ENCODE results near the gene SNX8.

The SNX8 gene

GRCh38 chr7:2263176-2263575, 51.1 kb downstream of the SNX8 start:
- DNase-seq (ENCODE audit: low read depth in 3 of 3) = no peak

- DNase-seq (ENCODE audit: low read depth in 3 of 3) = no peak
Measured at GRCh38 chr7:2261611-2262010, 52.6 kb downstream of the SNX8 start.

GRCh38 chr7:2260820-2261219, 53.4 kb downstream of the SNX8 start:
- DNase-seq (ENCODE audit: low read depth in 3 of 3) = no peak

GRCh38 chr7:2259480-2259879, 54.8 kb downstream of the SNX8 start:
- DNase-seq (ENCODE audit: low read depth in 3 of 3) = no peak

GRCh38 chr7:2258661-2259365, 55.4 kb downstream of the SNX8 start:
- no peak for DNase-seq (ENCODE audit: low read depth in 3 of 3)

GRCh38 chr7:2257651-2258050, 56.6 kb downstream of the SNX8 start:
- DNase-seq (ENCODE audit: low read depth in 3 of 3) = no peak

GRCh38 chr7:2257046-2257551, 57.1 kb downstream of the SNX8 start:
- no peak for DNase-seq (ENCODE audit: low read depth in 3 of 3)

- no peak for DNase-seq (ENCODE audit: low read depth in 3 of 3)
Measured at GRCh38 chr7:2256306-2257045, 57.8 kb downstream of the SNX8 start.

GRCh38 chr7:2255145-2256139, 58.8 kb downstream of the SNX8 start:
- no peak for DNase-seq (ENCODE audit: low read depth in 3 of 3)

- DNase-seq (ENCODE audit: low read depth in 3 of 3) = no peak
Measured at GRCh38 chr7:2254429-2255144, 59.7 kb downstream of the SNX8 start.

GRCh38 chr7:2253525-2254244, 60.6 kb downstream of the SNX8 start:
- DNase-seq (ENCODE audit: low read depth in 3 of 3) = no peak

GRCh38 chr7:2253021-2253420, 61.2 kb downstream of the SNX8 start:
- no peak for DNase-seq (ENCODE audit: low read depth in 3 of 3)

- no peak for DNase-seq (ENCODE audit: low read depth in 3 of 3)
Measured at GRCh38 chr7:2251841-2252771, 62.1 kb downstream of the SNX8 start.

GRCh38 chr7:2251381-2251780, 62.9 kb downstream of the SNX8 start:
- no peak for DNase-seq (ENCODE audit: low read depth in 3 of 3)

GRCh38 chr7:2249744-2250323, 64.4 kb downstream of the SNX8 start:
- DNase-seq (ENCODE audit: low read depth in 3 of 3) = no peak

- no peak for DNase-seq (ENCODE audit: low read depth in 3 of 3)
Measured at GRCh38 chr7:2248984-2249694, 65.1 kb downstream of the SNX8 start.

GRCh38 chr7:2247141-2247995, 66.9 kb downstream of the SNX8 start:
- DNase-seq (ENCODE audit: low read depth in 3 of 3) = peak in 1 of 3 donors; percentile 27

Measured in stimulated activated CD4-positive, alpha-beta T cell treated with anti-CD3 and anti-CD28 coated beads, TNF-alpha, amount 100 ng/mL, for 48 hours (primary cell).